GM13977 (cell line): ENCODE measurements around the gene SLC1A3.

ENCODE experiments used
- DNase-seq: peaks from one replicate; pipeline ENCODE4 v3.0.0; 2012; ENCODE audit warnings: low spot score
- in situ Hi-C: fragments of 300-500 bp; cut with MboI; formaldehyde crosslinking; loops from one replicate; pipeline ENCODE4 v1.12.0; 2022; ENCODE audit warnings: low sequenced_read_pairs, low pct_unique_long_range_greater_than_20kb, mixed read lengths, inconsistent platforms; ENCODE audit not compliant: unreplicated experiment
- TF ChIP-seq, protein P1 (sequence below): IDR thresholded peaks from 2 replicates; pipeline ENCODE4 v1.5.1; 2012; ENCODE audit warnings: mild to moderate bottlenecking, control low read depth; ENCODE audit not compliant: insufficient read depth; ENCODE audit errors: extremely low read depth, missing control alignments

Gene SLC1A3

DNA sequence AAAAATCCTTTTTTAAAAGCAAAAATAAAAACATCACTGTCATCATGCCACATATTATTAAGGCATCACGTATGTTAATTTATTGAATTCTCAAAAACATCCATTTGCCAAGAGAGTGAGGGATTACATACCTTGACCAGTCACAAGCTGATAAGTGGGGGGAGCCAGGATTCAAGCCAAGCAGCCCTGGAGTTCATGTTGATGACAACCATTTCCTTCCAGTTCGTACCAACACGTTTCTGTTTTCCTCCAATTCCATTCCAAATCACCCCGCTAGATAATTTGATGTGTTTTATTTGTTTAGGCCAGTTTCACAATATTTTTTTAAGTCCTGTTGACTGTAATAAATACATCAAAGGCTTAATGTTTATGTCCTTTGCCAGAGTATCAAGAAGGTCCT lies 53.0 kb downstream of the SLC1A3 start:
- DNase-seq, result no peak
- in situ Hi-C loops, result no loop called here
- TF ChIP-seq, protein P1, sequence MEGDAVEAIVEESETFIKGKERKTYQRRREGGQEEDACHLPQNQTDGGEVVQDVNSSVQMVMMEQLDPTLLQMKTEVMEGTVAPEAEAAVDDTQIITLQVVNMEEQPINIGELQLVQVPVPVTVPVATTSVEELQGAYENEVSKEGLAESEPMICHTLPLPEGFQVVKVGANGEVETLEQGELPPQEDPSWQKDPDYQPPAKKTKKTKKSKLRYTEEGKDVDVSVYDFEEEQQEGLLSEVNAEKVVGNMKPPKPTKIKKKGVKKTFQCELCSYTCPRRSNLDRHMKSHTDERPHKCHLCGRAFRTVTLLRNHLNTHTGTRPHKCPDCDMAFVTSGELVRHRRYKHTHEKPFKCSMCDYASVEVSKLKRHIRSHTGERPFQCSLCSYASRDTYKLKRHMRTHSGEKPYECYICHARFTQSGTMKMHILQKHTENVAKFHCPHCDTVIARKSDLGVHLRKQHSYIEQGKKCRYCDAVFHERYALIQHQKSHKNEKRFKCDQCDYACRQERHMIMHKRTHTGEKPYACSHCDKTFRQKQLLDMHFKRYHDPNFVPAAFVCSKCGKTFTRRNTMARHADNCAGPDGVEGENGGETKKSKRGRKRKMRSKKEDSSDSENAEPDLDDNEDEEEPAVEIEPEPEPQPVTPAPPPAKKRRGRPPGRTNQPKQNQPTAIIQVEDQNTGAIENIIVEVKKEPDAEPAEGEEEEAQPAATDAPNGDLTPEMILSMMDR, result no peak

DNA sequence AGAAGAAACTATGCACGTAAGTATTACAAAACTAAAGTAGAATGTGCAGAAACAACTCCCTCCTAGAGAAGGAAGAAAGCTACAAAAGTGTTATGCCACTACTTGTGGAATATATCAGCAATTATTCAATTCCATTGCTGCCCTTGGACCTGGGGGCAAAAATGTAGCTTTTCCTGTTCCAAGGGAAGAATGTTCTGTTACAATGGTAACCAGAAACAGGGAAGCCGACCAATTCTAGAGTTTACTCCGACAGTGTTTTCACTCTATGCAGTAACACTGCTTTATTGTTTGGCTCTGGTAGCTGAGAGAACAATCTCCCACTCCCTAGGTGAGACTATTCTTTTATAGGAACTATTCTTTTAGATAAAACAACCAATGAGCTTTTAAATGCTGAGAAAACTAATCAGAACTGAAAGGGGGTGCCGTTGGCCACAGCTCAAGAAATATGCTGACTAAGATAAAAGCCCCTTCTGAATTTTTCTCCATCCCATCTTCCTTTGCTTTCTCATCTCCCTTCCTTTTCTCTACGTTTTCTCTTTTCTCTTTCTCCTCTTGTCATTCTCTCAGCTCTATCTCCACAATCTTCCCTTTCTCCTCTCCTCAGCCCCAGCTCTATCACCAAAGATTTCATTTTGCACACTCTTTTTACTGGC lies 54.1 kb downstream of the SLC1A3 start:
- TF ChIP-seq, protein P1, result no peak
- in situ Hi-C loops, result no loop called here
- DNase-seq, result no peak

DNA sequence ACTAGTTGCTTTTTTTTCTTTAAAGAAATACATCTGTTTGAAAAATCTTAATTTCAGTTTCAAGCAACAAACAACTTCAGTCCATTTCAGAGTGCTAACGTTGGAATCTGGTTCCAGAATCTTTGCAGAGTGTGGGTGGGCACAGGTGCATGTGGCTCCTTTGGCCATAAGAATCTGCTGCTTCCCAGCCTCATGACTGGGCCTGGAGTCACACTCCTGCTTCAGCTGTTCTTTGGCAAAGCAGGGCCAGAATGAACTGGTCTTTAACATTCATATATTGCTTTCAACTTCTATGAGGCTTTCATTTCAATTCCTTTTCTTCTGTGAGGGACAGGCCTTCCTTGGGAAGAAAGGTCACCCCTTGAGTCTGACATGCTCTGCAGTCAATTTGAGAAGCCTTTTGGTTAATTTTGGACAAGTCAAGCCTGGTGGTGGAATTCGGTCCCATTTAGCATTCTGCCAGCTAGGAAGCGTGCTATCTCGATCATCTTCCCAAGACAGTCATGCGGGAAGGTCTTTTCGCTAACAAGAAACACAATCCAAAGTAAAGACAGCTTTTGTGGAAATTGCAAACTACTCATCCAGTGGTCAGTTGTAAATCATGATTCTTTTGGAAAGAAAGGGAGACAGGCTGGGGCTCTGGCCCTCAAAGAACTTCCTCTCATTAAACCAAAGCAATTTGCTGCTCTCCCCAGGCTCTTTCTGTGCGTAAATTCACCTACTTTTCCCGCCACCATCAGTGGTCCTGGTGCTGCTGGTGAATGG lies 55.2 kb downstream of the SLC1A3 start:
- in situ Hi-C loops, result no loop called here
- TF ChIP-seq, protein P1, result no peak
- no peak for DNase-seq

DNA sequence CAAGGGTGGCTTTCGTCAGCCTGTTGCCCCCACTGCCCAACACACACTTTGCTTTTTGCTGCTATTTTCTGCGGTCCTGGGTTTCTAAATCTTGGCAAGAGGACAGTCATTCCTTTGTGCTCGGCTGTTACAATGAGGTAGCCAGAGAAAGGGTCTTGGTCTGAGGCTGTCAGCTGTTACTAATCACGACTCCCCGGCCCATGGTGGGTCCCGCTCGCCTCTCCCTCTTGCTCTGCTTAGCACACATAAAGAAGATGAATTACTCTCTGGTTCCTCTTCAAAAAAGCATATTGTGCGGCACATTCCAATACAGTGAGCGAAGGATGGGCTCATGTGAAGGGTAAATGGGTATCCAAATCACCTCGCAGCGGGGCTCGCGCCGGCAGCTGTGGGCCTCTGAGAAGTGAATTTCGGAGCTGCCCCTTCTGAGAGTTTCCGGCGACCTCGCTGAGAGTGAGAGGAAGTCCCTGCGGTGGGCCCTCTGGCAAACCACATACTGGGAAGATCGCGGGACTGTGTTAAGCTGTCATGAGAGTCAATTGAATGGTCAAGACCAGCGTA lies 56.0 kb downstream of the SLC1A3 start:
- TF ChIP-seq, protein P1, result no peak
- in situ Hi-C loops, result no loop called here
- no peak for DNase-seq

DNA sequence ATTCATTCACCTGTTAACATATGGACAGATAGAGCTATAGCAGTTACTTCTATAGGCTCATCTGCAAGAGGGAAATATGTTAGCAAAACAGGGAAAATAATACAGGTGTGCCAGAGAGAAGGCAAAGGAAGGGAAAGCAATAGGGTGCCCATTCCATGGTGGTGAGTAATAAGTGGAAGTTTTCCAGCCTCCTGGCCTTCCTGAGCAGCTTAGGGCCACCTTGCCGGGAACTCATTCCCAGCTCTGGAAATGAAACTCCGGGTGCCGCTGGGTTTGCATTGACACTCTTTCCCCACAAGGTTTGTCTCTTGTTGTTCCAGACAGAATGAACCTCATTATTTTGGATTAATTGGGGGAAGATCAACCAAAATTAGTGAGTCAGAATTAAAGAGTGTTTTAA lies 58.4 kb downstream of the SLC1A3 start:
- no peak for DNase-seq
- in situ Hi-C loops, result no loop called here
- TF ChIP-seq, protein P1, result no peak

DNA sequence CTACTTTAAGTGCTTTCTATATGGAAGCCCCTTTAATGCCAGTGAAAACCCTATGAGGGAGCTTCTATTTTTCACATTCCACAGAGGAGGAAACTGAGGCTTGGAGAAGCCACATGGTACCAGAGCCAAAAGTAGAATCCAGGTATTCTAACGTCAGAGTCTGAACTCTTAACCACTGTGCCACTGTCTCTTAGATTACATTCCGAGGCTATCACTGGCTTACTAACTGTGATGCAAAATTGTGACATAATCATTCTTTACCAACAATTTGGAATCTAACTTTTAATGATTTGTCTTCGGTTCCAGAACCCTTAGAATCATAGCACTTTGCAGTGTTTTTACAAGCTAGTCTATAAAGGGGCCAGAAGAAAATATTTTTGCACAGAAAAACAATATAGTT lies 59.2 kb downstream of the SLC1A3 start:
- TF ChIP-seq, protein P1, result no peak
- in situ Hi-C loops, result no loop called here
- no peak for DNase-seq
